ENCODE measurements around the gene POMZP3.
"Not testable (repeated sequence)": the region's sequence is repeated elsewhere in the genome, so short reads cannot be mapped to it uniquely, and the experiment has no call there.

POMZP3 gene

GRCh38 chr7:76608469-76608868 lies 18.6 kb downstream of the POMZP3 start:
- not testable (repeated sequence) for H2BK5ac ChIP-seq (ENCODE audit: low read length); H3K4me1 ChIP-seq (ENCODE audit: control insufficient read depth in 2 of 2, insufficient read depth in 1 of 2, low read depth in 1 of 2, low read length in 2 of 2); H3K79me1 ChIP-seq (ENCODE audit: low read depth, low read length); H3K4ac ChIP-seq (ENCODE audit: low read length); H2BK120ac ChIP-seq (ENCODE audit: low read depth, low read length); H4K91ac ChIP-seq (ENCODE audit: low read depth, low read length, poor library complexity); H2AK5ac ChIP-seq (ENCODE audit: low read depth, low read length); H3K18ac ChIP-seq (ENCODE audit: low read length); H2BK15ac ChIP-seq (ENCODE audit: low read length); H3K9me3 ChIP-seq (replicated peaks in 1 of 2; ENCODE audit: control insufficient read depth in 2 of 2, insufficient read depth in 1 of 2, low read depth in 1 of 2, low read length in 2 of 2); DNase-seq (ENCODE audit: low spot score); H3K27me3 ChIP-seq (ENCODE audit: control insufficient read depth in 3 of 3, insufficient read depth in 3 of 3, low read depth in 1 of 3, low read length in 3 of 3); H4K8ac ChIP-seq (ENCODE audit: low read depth, low read length); H3K14ac ChIP-seq (ENCODE audit: low read length); H2BK12ac ChIP-seq (ENCODE audit: low read length); H2AFZ ChIP-seq (ENCODE audit: low read length); H3K36me3 ChIP-seq (replicated peaks in 1 of 2; ENCODE audit: control insufficient read depth in 2 of 2, insufficient read depth in 2 of 2, low read length in 2 of 2); H3K9ac ChIP-seq (ENCODE audit: low read depth, low read length, poor library complexity); H3K4me2 ChIP-seq (ENCODE audit: insufficient read depth, low read length, poor library complexity, severe bottlenecking); H3K27ac ChIP-seq (replicated peaks; ENCODE audit: low read length)
- Histone ChIP-seq H3K4me3 (ENCODE audit: low read length in 2 of 2) (peak overlapping the region in 1 of 2 donors; percentile 34), H3K23ac (ENCODE audit: low read depth, low read length, poor library complexity) (peak overlapping the region; percentile 55)
- no CpG with 5 or more reads among the region's 7 CpGs for WGBS, 2 donors (ENCODE audit: extremely low coverage in 2 of 2, insufficient read length in 2 of 2, insufficient replicate concordance in 1 of 2)

GRCh38 chr7:76606027-76606426 lies 21.1 kb downstream of the POMZP3 start:
- not testable (repeated sequence) for H3K18ac ChIP-seq (ENCODE audit: low read length); H4K91ac ChIP-seq (ENCODE audit: low read depth, low read length, poor library complexity); H3K9me3 ChIP-seq (replicated peaks in 1 of 2; ENCODE audit: control insufficient read depth in 2 of 2, insufficient read depth in 1 of 2, low read depth in 1 of 2, low read length in 2 of 2); H3K4me2 ChIP-seq (ENCODE audit: insufficient read depth, low read length, poor library complexity, severe bottlenecking); H2AK5ac ChIP-seq (ENCODE audit: low read depth, low read length); H3K36me3 ChIP-seq (replicated peaks in 1 of 2; ENCODE audit: control insufficient read depth in 2 of 2, insufficient read depth in 2 of 2, low read length in 2 of 2); H3K27ac ChIP-seq (replicated peaks; ENCODE audit: low read length); H3K14ac ChIP-seq (ENCODE audit: low read length); H3K23ac ChIP-seq (ENCODE audit: low read depth, low read length, poor library complexity); H3K4me3 ChIP-seq (ENCODE audit: low read length in 2 of 2); H3K9ac ChIP-seq (ENCODE audit: low read depth, low read length, poor library complexity); H2AFZ ChIP-seq (ENCODE audit: low read length); H4K8ac ChIP-seq (ENCODE audit: low read depth, low read length); H2BK12ac ChIP-seq (ENCODE audit: low read length); H2BK15ac ChIP-seq (ENCODE audit: low read length); H3K4me1 ChIP-seq (ENCODE audit: control insufficient read depth in 2 of 2, insufficient read depth in 1 of 2, low read depth in 1 of 2, low read length in 2 of 2); DNase-seq (ENCODE audit: low spot score); H3K79me1 ChIP-seq (ENCODE audit: low read depth, low read length); H2BK120ac ChIP-seq (ENCODE audit: low read depth, low read length); H2BK5ac ChIP-seq (ENCODE audit: low read length); H3K27me3 ChIP-seq (ENCODE audit: control insufficient read depth in 3 of 3, insufficient read depth in 3 of 3, low read depth in 1 of 3, low read length in 3 of 3); H3K4ac ChIP-seq (ENCODE audit: low read length)
- WGBS, 2 donors (ENCODE audit: extremely low coverage in 2 of 2, insufficient read length in 2 of 2, insufficient replicate concordance in 1 of 2), result no CpG with 5 or more reads among the region's 6 CpGs

GRCh38 chr7:76600650-76601049 lies 26.4 kb downstream of the POMZP3 start:
- not testable (repeated sequence) for H3K23ac ChIP-seq (ENCODE audit: low read depth, low read length, poor library complexity); H2AK5ac ChIP-seq (ENCODE audit: low read depth, low read length); H3K9ac ChIP-seq (ENCODE audit: low read depth, low read length, poor library complexity); H2AFZ ChIP-seq (ENCODE audit: low read length); H2BK12ac ChIP-seq (ENCODE audit: low read length); H4K8ac ChIP-seq (ENCODE audit: low read depth, low read length); H3K27ac ChIP-seq (replicated peaks; ENCODE audit: low read length); H3K36me3 ChIP-seq (replicated peaks in 1 of 2; ENCODE audit: control insufficient read depth in 2 of 2, insufficient read depth in 2 of 2, low read length in 2 of 2); H3K79me1 ChIP-seq (ENCODE audit: low read depth, low read length); H2BK5ac ChIP-seq (ENCODE audit: low read length); H3K4me2 ChIP-seq (ENCODE audit: insufficient read depth, low read length, poor library complexity, severe bottlenecking); H3K18ac ChIP-seq (ENCODE audit: low read length); DNase-seq (ENCODE audit: low spot score); H3K27me3 ChIP-seq (ENCODE audit: control insufficient read depth in 3 of 3, insufficient read depth in 3 of 3, low read depth in 1 of 3, low read length in 3 of 3); H2BK120ac ChIP-seq (ENCODE audit: low read depth, low read length); H3K4me1 ChIP-seq (ENCODE audit: control insufficient read depth in 2 of 2, insufficient read depth in 1 of 2, low read depth in 1 of 2, low read length in 2 of 2); H3K9me3 ChIP-seq (replicated peaks in 1 of 2; ENCODE audit: control insufficient read depth in 2 of 2, insufficient read depth in 1 of 2, low read depth in 1 of 2, low read length in 2 of 2); H3K14ac ChIP-seq (ENCODE audit: low read length); H2BK15ac ChIP-seq (ENCODE audit: low read length); H3K4ac ChIP-seq (ENCODE audit: low read length); H4K91ac ChIP-seq (ENCODE audit: low read depth, low read length, poor library complexity); H3K4me3 ChIP-seq (ENCODE audit: low read length in 2 of 2)
- no CpG with 5 or more reads among the region's 3 CpGs for WGBS, 2 donors (ENCODE audit: extremely low coverage in 2 of 2, insufficient read length in 2 of 2, insufficient replicate concordance in 1 of 2)

- DNase-seq (ENCODE audit: low spot score); H3K27ac ChIP-seq (replicated peaks; ENCODE audit: low read length); H3K36me3 ChIP-seq (replicated peaks in 1 of 2; ENCODE audit: control insufficient read depth in 2 of 2, insufficient read depth in 2 of 2, low read length in 2 of 2); H3K4me3 ChIP-seq (ENCODE audit: low read length in 2 of 2); H3K18ac ChIP-seq (ENCODE audit: low read length); H3K9ac ChIP-seq (ENCODE audit: low read depth, low read length, poor library complexity); H3K27me3 ChIP-seq (ENCODE audit: control insufficient read depth in 3 of 3, insufficient read depth in 3 of 3, low read depth in 1 of 3, low read length in 3 of 3); H3K4me2 ChIP-seq (ENCODE audit: insufficient read depth, low read length, poor library complexity, severe bottlenecking); H3K14ac ChIP-seq (ENCODE audit: low read length); H3K23ac ChIP-seq (ENCODE audit: low read depth, low read length, poor library complexity); H3K9me3 ChIP-seq (replicated peaks in 1 of 2; ENCODE audit: control insufficient read depth in 2 of 2, insufficient read depth in 1 of 2, low read depth in 1 of 2, low read length in 2 of 2); H4K91ac ChIP-seq (ENCODE audit: low read depth, low read length, poor library complexity); H3K4me1 ChIP-seq (ENCODE audit: control insufficient read depth in 2 of 2, insufficient read depth in 1 of 2, low read depth in 1 of 2, low read length in 2 of 2); H4K8ac ChIP-seq (ENCODE audit: low read depth, low read length); H2AK5ac ChIP-seq (ENCODE audit: low read depth, low read length); H2BK120ac ChIP-seq (ENCODE audit: low read depth, low read length); H3K4ac ChIP-seq (ENCODE audit: low read length); H2BK5ac ChIP-seq (ENCODE audit: low read length); H2BK12ac ChIP-seq (ENCODE audit: low read length); H3K79me1 ChIP-seq (ENCODE audit: low read depth, low read length); H2BK15ac ChIP-seq (ENCODE audit: low read length); H2AFZ ChIP-seq (ENCODE audit: low read length): not testable (repeated sequence)
- no CpG with 5 or more reads among the region's 2 CpGs for WGBS, 2 donors (ENCODE audit: extremely low coverage in 2 of 2, insufficient read length in 2 of 2, insufficient replicate concordance in 1 of 2)
These were observed 27.0 kb downstream of the POMZP3 start for GRCh38 chr7:76600116-76600482.
